Muscle of back (tissue), 11 donors: ENCODE data around the gene AUNIP. TPM values are rescaled to one million over a fixed set of nuclear protein-coding genes. Genes with fewer than 3 reads are reported as not detected.

Experiments used
- DNase-seq, 3 donors: peaks; one replicate each; pipeline versions ENCODE4 v3.0.0 to v3.0.0-alpha.2; 2013
- polyA plus RNA-seq, 10 donors: library from polyadenylated mRNA; unstranded; fragments of 120-200 nt; gene quantifications; one replicate each; pipeline ENCODE4 v1.2.1, GENCODE V29; 2013; ENCODE audit not compliant: insufficient read length in 10 of 10

The AUNIP gene
- polyA plus RNA-seq, 10 donors = 0.78 to 2.5 (median 1.3) TPM

- no peak for DNase-seq
Measured at GRCh38 chr1:25795211-25795610, 64.0 kb downstream of the AUNIP start.

- no peak for DNase-seq
Measured at GRCh38 chr1:25794325-25794724, 64.9 kb downstream of the AUNIP start.

DNA sequence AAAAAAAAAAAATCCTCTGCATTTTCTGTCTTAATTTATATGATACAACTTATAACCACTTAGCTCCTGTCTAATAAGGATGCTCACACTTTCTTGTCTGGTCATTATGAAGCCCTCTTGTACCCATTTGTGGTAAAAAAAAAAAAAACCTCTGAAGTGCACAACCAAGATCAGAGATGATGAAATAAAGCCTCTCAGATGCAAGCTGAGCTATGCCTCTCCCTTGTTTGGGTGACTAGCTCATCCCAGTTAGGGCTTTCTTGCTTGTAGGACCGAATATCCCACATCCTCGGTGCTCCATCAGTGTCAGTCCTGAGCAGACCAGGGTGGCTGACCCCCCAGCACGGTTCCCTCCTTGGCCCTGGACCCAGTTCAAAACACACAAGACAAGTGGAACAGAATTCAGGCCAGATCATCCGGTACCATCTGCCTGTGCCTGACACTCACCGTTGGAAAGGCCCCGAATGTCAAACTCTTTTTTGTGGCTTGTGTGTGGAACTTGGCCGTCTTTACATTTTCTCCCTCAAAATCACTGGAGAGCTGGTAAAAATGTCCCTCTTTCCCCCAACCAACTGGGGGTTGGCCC lies 65.6 kb downstream of the AUNIP start:
- DNase-seq = no peak

GRCh38 chr1:25792115-25792514 lies 67.1 kb downstream of the AUNIP start:
- no peak for DNase-seq

- DNase-seq = no peak
Measured at GRCh38 chr1:25790472-25790871, 68.8 kb downstream of the AUNIP start.

DNA sequence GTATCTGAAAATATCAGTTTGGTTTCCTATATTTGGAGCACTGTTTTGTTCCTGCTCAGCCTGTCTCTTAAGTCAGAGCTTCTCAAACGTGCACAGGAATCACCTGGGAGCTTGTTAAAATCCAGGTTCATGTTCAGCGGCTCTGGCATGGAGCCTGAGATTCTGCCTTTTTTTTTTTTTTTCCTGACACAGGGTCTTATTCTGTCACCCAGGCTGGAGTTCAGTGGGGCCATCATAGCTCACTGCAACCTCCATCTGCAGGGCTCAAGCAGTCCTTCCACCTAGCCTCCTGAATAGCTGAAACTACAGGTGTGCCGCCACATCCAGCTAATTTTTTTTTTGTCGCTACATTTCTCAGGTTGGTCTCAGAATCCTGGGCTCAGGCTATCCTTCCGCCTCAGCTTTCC lies 71.5 kb downstream of the AUNIP start:
- DNase-seq = no peak

DNA sequence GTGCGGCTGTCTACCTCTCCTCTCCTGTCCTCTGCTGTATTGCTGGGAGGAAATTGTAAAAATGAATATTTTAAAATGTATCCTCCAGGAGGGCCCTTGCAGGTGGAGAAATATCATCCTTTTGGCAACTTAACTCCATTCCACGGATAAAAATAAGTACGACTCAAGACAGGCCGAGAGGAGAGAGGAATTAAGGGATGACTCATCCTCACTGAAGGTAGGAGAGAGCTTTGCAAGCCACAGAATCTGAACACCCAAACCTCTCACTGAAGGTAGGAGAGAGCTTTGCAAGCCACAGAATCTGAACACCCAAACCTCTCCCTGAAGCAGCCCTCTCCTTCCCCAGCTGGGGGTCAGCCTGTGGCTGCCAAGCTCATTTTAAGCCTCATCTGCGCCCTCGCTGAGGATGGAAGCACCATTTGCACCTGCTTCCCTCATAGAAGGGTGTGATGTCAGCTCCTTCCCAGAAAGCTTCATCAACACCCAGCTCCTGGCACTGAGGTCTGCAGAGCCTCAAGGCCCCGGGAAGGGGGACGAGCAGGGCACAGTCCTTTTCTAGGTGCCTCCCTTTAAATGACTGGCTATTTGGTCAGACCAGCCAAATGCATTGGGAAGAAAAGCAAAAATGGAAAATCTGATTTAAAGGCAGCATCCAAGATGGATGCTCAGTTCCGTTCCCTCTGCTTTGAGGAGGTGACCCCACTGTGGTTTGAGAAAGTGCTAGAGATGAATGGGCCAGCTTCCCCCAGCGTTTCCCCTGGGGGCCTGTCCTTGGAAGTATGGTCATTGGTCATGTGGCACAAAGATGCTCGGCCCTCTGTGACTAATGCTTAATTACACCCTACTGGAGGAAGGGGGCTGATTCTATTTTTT lies 72.1 kb downstream of the AUNIP start:
- no peak for DNase-seq

DNA sequence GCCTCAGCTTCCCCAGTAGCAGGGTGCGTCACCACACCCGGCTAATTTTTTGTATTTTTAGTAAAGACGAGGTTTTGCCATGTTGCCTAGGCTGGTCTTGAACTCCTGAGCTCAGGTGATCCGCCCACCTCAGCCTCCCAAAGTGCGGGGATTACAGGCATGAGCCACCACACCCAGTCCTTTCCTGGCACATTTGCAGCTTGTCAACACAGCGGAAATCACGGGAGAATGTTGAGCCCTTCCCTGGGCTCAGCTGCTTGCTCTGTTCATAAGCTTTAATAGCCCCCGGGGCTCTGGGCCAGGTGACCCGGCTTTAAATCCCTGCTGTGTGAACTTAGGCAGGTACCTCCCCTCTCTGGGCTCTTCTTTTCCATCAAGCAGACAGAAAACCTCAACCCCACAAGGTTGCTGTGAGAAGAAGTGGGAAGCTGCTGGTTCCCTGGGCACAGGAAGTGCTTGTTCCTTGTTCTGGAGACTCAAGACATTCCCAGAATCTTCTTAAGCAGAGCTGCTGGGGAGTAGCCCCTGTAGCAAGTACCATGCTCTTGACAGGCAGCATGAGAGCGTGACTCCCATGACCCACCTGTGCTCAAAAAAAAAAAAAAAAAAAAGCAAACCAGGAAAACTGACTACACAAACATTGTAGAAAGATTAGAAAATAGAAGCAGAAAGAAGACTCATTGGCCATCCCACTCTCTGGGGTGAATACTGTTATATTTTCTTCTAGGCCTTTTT lies 73.8 kb downstream of the AUNIP start:
- DNase-seq = no peak

GRCh38 chr1:25784575-25785051 lies 74.6 kb downstream of the AUNIP start:
- DNase-seq = no peak

Other genes starting within 250 kb of the AUNIP start
- gene MAN1C1, start 242.7 kb downstream of the AUNIP start, polyA plus RNA-seq = 10 to 100 TPM in 9 of 10 donors, 1 to 10 TPM in 1; 9.1 to 15.4 (median 12.1) TPM
- gene SELENON, start 59.3 kb downstream of the AUNIP start, polyA plus RNA-seq = 10 to 100 TPM; 47.4 to 74.8 (median 56.5) TPM
- 10 to 100 TPM; 53.2 to 73.6 (median 65.9) TPM for gene MTFR1L, start 39.5 kb downstream of the AUNIP start, polyA plus RNA-seq
- gene PAQR7, start 16.3 kb upstream of the AUNIP start, polyA plus RNA-seq = 1 to 10 TPM; 6.1 to 8.9 (median 7.0) TPM
- gene STMN1, start 47.0 kb upstream of the AUNIP start, polyA plus RNA-seq = 100 to 1,000 TPM; 402 to 727 (median 524) TPM
- gene PAFAH2, start 138.6 kb upstream of the AUNIP start, polyA plus RNA-seq = 10 to 100 TPM; 30.1 to 83.9 (median 59.1) TPM
- gene EXTL1, start 162.3 kb upstream of the AUNIP start, polyA plus RNA-seq = 1 to 10 TPM; 1.7 to 7.3 (median 3.2) TPM
- gene SLC30A2, start 186.7 kb upstream of the AUNIP start, polyA plus RNA-seq = 1 to 10 TPM in 1 of 10 donors, under 1 TPM in 9; 0.16 to 1.1 (median 0.55) TPM
- gene TRIM63, start 208.2 kb upstream of the AUNIP start, polyA plus RNA-seq = 10 to 100 TPM; 23.1 to 48.6 (median 36.4) TPM